Left renal pelvis (tissue), 4 donors: ENCODE results near the gene IL17RC. TPM values are rescaled to one million over a fixed set of nuclear protein-coding genes. Genes with fewer than 3 reads are reported as not detected.
A peak's percentile ranks its signal among the peaks of the same experiment; 100 is the strongest.
"Not testable (repeated sequence)": the region's sequence is repeated elsewhere in the genome, so short reads cannot be mapped to it uniquely, and the experiment has no call there.

Experiments used
- DNase-seq, 4 donors: peaks; one replicate each; pipeline ENCODE4 v3.0.0-alpha.2; 2013; ENCODE audit warnings: low read depth in 4 of 4, low spot score in 3 of 4
- polyA plus RNA-seq, 4 donors: library from polyadenylated mRNA; unstranded; fragments of 120-200 nt; gene quantifications; one replicate each; pipeline ENCODE4 v1.2.1, GENCODE V29; 2013; ENCODE audit not compliant: insufficient read length in 4 of 4

IL17RC gene
- polyA plus RNA-seq, 4 donors = 39.0 to 44.0 (median 42.5) TPM

- no peak for DNase-seq
These were observed 23.2 kb upstream of the IL17RC start for GRCh38 chr3:9893739-9894138.

- not testable (repeated sequence) for DNase-seq
These were observed 21.2 kb upstream of the IL17RC start for GRCh38 chr3:9895715-9896114.

GRCh38 chr3:9896755-9897407, 20.0 kb upstream of the IL17RC start:
- not testable (repeated sequence) for DNase-seq

GRCh38 chr3:9897408-9898372, 19.2 kb upstream of the IL17RC start:
- DNase-seq = peak in 3 of 4 donors; percentile 54 to 71 (median 66)

- DNase-seq = no peak
These were observed 18.2 kb upstream of the IL17RC start for GRCh38 chr3:9898467-9899241.

- DNase-seq = no peak
These were observed 17.6 kb upstream of the IL17RC start for GRCh38 chr3:9899289-9899791.

- not testable (repeated sequence) for DNase-seq
These were observed 15.9 kb upstream of the IL17RC start for GRCh38 chr3:9900965-9901415.

GRCh38 chr3:9901967-9902366, 14.9 kb upstream of the IL17RC start:
- no peak for DNase-seq

- DNase-seq = no peak
These were observed 14.3 kb upstream of the IL17RC start, which contains the start of gene IL17RE for GRCh38 chr3:9902372-9903237. Gene IL17RE (plus strand): TSS chr3:9902848. CDS start chr3:9902933, 85 bp downstream.

- no peak for DNase-seq
These were observed 13.7 kb upstream of the IL17RC start for GRCh38 chr3:9903238-9903624.

GRCh38 chr3:9903904-9904303, 13.0 kb upstream of the IL17RC start:
- DNase-seq = no peak

GRCh38 chr3:9906480-9906879, 10.4 kb upstream of the IL17RC start:
- DNase-seq = no peak

- DNase-seq = no peak
These were observed 8.6 kb upstream of the IL17RC start for GRCh38 chr3:9908286-9908685.

GRCh38 chr3:9909221-9910013, 7.5 kb upstream of the IL17RC start:
- DNase-seq = no peak

- no peak for DNase-seq
These were observed 5.0 kb upstream of the IL17RC start for GRCh38 chr3:9911863-9912262.

- DNase-seq = no peak
These were observed 4.5 kb upstream of the IL17RC start for GRCh38 chr3:9912294-9912935.

GRCh38 chr3:9913601-9914000, 3.3 kb upstream of the IL17RC start:
- no peak for DNase-seq

- DNase-seq = no peak
These were observed 2.9 kb upstream of the IL17RC start for GRCh38 chr3:9914011-9914410.
